ENCODE measurements around the gene INPP5D.
"Not testable (repeated sequence)": the region's sequence is repeated elsewhere in the genome, so short reads cannot be mapped to it uniquely, and the experiment has no call there.

Gene INPP5D

GRCh38 chr2:233053928-233054784 lies 6.0 kb upstream of the INPP5D start:
- peak; percentile 53 for DNase-seq

GRCh38 chr2:233055362-233055761 lies 4.8 kb upstream of the INPP5D start:
- no peak for DNase-seq

GRCh38 chr2:233056961-233057605 lies 3.1 kb upstream of the INPP5D start:
- DNase-seq = no peak

DNA sequence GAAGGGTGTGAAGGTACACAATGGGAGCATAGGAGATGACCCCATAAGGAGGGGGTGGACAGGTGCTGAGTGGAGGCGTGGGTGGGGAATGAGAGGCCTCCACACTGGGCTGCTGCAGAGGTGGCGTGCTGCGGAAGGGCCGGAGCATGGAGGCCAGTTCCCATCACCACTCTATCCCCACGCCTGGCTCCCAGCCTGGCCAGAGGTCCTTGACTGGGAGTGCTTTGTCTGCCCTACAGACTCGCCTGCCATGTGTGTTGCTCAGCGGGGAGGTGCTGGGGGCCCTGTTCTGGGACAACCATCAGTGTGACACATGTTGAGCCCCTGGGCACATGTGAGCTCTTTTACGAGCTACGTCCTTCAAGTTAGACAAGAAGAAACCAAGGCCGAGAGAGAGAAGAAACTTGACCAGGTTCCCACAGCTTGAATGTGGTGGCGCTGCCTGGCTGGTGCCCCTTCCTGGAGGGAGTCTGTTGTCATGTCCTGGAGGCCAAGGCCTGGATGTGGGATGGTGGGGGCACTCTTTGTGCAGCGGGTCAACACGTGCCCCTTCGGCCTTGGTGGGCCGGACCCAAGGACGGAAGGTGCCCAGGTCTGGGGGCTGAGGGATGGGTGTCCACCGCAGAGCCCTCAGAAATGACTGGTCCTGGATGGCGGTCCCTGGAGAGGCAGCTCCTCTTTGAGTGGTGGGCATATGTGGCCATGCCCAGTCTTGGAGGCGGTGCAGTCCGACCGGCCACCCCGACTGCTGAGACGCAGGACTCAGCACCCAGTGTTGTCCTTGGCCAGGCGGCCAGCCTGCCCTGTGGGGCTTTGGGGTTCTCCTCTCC lies 1.2 kb upstream of the INPP5D start:
- no peak for DNase-seq

DNA sequence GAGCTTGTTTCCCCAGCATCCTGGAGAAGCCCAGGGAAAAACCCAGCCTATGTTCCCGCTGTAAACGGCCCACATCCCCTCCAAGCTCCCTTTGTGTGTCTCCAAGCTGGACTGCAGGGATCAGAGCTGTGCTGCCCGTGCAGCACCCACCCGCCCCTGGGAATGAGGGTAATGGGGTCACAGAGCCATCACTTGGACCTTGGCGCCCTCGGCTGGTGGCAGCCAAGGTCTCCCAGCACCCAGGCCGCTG lies 670 bp upstream of the INPP5D start:
- DNase-seq = no peak

- no peak for DNase-seq
Measured at GRCh38 chr2:233060501-233060979, 398 bp downstream of the INPP5D start.

DNA sequence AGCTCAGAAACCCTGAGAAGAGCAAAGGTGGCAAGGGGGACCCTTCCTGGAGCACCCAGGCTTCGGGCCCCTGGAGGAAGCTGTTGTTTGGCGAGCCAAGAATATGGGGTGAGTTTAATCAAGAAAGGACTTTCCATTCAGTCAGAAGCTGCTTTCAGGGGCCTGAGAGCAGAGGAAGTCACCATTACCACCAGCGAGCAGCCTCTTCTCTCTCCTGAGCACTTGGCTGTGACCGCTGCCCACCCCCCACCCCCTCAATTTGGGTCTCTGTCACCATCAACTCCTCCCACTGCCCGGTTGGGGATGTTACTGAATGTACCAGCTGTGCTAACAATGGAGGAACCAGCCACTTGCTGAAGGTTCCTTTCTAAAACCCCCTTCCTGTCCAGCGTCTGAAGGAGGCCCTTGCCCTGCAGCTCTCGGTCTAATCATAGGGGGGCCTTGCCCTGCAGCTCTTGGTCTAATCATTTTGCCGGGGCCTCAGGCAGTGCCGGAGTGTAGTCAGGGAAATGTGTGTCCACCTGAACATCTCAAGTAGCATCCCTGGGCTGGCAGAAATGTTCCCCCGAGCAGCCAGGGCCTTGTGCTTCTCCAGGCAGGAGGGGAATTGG lies 943 bp downstream of the INPP5D start:
- DNase-seq = no peak

DNA sequence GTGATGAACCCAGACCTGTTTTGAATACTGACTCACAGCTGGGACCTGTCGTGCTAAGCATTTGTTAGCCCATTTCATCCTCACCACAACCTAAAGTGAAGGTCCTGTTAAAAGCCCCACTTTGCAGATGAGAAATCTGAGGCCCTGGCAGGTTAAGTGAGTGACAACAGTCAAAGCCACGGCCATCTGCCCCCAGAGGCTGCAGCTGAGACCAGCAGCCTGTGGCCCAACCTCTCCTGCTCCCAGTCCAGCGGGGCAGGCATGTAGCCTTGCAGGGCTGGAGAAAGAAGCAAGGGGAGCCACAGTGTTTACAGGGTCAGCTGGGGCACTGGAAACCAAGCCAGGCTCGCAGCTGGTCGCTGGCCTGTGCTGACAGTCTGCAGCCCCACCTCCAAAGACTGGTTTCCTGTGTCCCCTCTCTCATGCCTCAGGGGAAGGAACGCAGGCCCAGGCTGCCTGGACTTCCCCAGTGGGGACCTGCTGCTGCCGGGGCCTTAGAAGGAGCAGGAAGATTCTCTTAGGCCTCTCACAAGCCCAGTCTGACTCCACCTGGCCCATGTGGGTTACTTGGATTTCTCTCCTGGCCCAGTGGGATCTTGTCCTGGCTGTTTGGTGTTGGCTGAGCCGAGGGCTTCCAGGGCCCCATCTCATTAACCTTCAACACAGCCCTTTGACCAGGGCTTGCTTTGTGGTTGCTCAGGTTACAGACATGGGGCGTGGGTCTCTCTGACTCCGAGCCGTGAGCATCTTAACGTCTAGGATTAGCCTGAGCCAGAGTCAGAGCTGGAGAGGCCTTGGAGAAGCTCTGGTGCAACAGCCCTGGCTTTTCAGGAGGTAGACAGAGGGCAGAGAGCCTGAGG lies 1.7 kb downstream of the INPP5D start:
- no peak for DNase-seq

DNA sequence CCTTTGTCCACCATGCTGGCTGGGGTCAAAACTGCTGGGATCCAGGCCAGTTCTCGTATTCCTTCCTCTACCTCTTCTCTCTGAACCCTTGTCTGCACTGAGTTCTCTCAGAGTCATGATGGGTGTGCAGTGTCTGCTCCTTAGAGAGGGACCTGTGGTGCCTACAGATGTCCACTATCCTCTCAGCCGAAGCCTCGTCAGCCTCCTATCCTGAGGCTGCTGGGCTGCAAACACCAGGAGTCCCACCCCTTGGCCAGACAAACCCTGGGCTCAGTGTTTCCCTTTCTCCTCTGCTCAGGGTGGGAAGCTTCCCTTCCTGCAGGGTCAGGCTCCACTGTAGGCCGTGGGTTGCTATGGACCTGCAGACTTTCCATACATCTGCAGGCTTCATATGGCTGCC lies 2.3 kb downstream of the INPP5D start:
- DNase-seq = no peak

- DNase-seq = no peak
Measured at GRCh38 chr2:233062946-233063268, 2.8 kb downstream of the INPP5D start.

GRCh38 chr2:233063269-233063975 lies 3.3 kb downstream of the INPP5D start:
- DNase-seq = no peak

DNA sequence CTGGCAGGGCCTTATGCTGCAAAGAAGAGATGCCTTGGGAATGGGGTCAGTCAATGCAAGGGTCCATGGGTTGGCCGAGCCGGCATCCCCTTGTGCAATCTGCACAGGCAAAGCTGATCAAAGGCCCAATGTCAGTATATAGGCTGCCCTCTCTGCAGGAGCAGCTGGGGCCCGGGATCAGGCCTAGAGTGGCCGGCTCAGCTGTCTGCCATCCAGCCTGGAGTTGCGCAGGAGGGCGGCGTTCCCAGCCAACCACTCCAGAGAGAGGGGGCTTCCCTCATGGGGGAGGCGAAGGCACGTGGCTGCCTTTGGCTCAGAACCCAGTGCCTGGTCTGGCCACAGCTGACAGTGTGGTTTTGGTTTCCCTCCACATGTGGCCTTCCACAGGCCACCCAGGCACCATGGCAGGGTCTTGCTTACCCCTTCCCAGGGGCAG lies 3.9 kb downstream of the INPP5D start:
- DNase-seq = no peak

DNA sequence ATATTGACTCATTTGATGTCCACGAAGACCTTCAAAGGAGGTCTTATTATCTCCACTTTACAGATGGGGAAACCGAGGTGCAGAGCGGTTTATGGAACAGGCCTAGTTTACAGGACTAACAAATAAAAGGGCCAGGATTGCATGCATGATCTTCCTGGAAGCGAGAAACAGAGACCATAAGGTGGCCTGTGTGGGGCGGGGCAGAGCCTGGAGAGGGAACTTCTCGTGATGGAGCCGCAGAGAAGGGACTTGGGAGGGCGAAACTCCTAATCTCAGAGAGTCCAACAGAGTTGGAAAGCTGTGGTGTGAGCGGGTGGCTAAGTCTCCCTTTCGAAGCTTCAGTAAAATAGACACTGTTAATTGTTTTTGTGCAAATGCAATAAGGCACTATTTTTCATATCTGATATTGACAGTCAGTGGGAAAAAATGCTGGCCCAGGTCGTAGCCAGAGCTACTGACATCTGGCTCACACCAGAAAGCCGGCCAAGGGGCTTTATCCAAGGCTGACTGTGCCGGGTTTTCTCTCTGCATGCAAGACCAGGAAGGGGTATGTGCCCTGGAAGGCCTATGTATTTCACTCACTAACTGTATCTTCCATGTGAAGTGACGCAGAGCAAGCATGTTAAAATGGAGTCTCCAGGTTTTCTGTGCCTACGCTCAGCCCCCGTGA lies 4.5 kb downstream of the INPP5D start:
- DNase-seq = no peak

DNA sequence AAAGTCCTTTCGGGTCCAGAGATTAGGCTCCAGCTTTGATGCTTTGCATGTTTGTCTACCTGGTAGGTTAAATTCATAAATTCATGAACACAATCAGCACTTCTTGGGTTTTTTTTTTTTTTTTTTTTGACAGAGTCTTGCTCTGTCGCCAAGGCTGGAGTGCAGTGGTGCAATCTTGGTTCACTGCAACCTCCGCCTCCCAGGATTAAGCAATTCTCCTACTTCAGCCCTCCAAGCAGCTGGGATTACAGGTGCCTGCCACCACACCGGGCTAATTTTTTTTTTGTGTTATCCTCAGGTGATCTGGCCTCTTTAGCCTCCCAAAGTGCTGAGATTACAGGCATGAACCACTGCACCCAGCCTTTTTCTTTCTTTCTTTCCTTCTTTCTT lies 5.1 kb downstream of the INPP5D start:
- not testable (repeated sequence) for DNase-seq

- no peak for DNase-seq
Measured at GRCh38 chr2:233065954-233066470, 5.9 kb downstream of the INPP5D start.

- DNase-seq = no peak
Measured at GRCh38 chr2:233068762-233069418, 8.7 kb downstream of the INPP5D start.

DNA sequence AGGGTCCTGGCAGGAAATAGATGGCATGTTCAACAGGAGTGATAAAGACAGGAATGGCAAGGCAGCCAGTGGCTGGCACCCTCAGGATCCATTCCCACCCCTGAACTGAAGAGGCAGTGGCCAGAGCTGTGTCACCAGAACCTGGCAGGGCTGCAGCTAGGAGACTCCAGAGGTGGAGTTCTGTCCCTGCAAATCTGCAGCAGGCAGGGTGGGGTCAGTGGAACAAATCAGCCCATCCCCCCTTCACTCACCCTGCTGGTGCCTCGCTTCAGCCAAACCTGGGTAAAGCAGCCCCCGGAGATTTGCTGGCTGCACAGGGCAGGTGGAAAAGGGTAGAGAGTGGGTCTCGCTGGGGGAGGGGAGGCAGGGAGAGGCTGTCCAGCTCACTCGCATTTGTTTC lies 12.7 kb downstream of the INPP5D start:
- no peak for DNase-seq

- DNase-seq = no peak
Measured at GRCh38 chr2:233074106-233074505, 14.0 kb downstream of the INPP5D start.

- no peak for DNase-seq
Measured at GRCh38 chr2:233075141-233075965, 15.2 kb downstream of the INPP5D start.

All from EL (cell line).